GM12878 (cell line): ENCODE measurements around the gene MBD3L2. TPM values are rescaled to one million over a fixed set of nuclear protein-coding genes. Genes with fewer than 3 reads are reported as not detected.

Experiments used
- ATAC-seq: fragments of 200-7000 bp; cut with Tn5 transposase; 3 replicates; pipeline ENCODE4 v1.9.1; 2020; ENCODE audit warnings: mild to moderate bottlenecking, moderate library complexity
- BruUV-seq: library from RNA; stranded (reverse); fragments of 400-500 nt; replicated peaks from 2 replicates; lab custom pipeline; 2021; lab: Mats Ljungman, UMichigan
- CTCF ChIA-PET: fragments of 300-600 bp; sonication (Branson Sonifier 250); formaldehyde crosslinking; extraction: SDS; loops from one replicate; lab custom pipeline; 2021; ENCODE audit warnings: inconsistent platforms; lab: Yijun Ruan, JAX
- POLR2A ChIA-PET: fragments of 350-600 bp; formaldehyde crosslinking; extraction: SDS; loops from one replicate; lab custom pipeline; 2021; ENCODE audit warnings: inconsistent platforms; lab: Charles Lee
- RAD21 ChIA-PET: fragments of 300-600 bp; sonication (Branson Sonifier 250); formaldehyde crosslinking; loops from one replicate; lab custom pipeline; 2023; ENCODE audit warnings: antibody characterized with exemption; ENCODE audit not compliant: unreplicated experiment; lab: Charles Lee
- SMC1A ChIA-PET: fragments of 300-600 bp; sonication (Branson Sonifier 250); formaldehyde crosslinking; loops from one replicate; lab custom pipeline; 2023; ENCODE audit not compliant: unreplicated experiment, uncharacterized antibody; lab: Charles Lee
- DNase-seq: peaks from one replicate; pipeline ENCODE4 v3.0.0-alpha.2; 2011; ENCODE audit warnings: low read depth, low spot score
- FAIRE-seq: peaks from 3 replicates; lab custom pipeline; 2011; peaks lifted over from hg19 to GRCh38; lab: Jason Lieb, UNC
- H2AFZ ChIP-seq: 2 replicates; pipeline ENCODE4 v1.6.0; 2011; ENCODE audit warnings: low read depth, low read length, control low read depth; ENCODE audit not compliant: control insufficient read depth
- H3K27ac ChIP-seq: 2 replicates; pipeline ENCODE4 v1.5.1; 2011; ENCODE audit warnings: control low read depth; ENCODE audit not compliant: control insufficient read depth, insufficient read depth
- H3K27me3 ChIP-seq, 2 experiments: replicated peaks in 1 of 2; 2 replicates each; pipeline versions ENCODE4 v1.6.0 to v1.6.1; 2011; ENCODE audit warnings: low read length in 1 of 2; ENCODE audit not compliant: control insufficient read depth in 2 of 2, insufficient read depth in 2 of 2
- H3K36me3 ChIP-seq, 2 experiments: 2 replicates each; pipeline ENCODE4 v1.5.1; 2011; ENCODE audit warnings: low read length in 1 of 2; ENCODE audit not compliant: control insufficient read depth in 2 of 2, insufficient read depth in 2 of 2
- H3K4me1 ChIP-seq: 2 replicates; pipeline ENCODE4 v1.6.1; 2011; ENCODE audit warnings: mild to moderate bottlenecking, low read length, moderate library complexity, mixed read lengths; ENCODE audit not compliant: control insufficient read depth, insufficient read depth
- H3K4me2 ChIP-seq: 2 replicates; pipeline ENCODE4 v1.6.0; 2011; ENCODE audit warnings: control low read depth; ENCODE audit not compliant: control insufficient read depth, insufficient read depth
- H3K4me3 ChIP-seq: fragments of 200-600 bp; sonication (generic); 2 replicates; pipeline ENCODE4 v1.5.1; 2016
- H3K79me2 ChIP-seq: 2 replicates; pipeline ENCODE4 v1.6.0; 2011; ENCODE audit warnings: low read length; ENCODE audit not compliant: control insufficient read depth, insufficient read depth
- H3K9ac ChIP-seq: 2 replicates; pipeline ENCODE4 v1.8.0; 2011; ENCODE audit warnings: low read length, control low read depth, mixed read lengths; ENCODE audit not compliant: control insufficient read depth, insufficient read depth
- H3K9me3 ChIP-seq: replicated peaks from 3 replicates; pipeline ENCODE4 v1.5.1; 2011; ENCODE audit warnings: mild to moderate bottlenecking, low read length; ENCODE audit not compliant: control insufficient read depth, insufficient read depth
- H4K20me1 ChIP-seq: 2 replicates; pipeline ENCODE4 v1.6.0; 2011; ENCODE audit not compliant: control insufficient read depth, insufficient read depth
- BCLAF1 ChIP-seq: fragments of 450-650 bp; IDR thresholded peaks from 2 replicates; pipeline ENCODE4 v1.6.1; 2017; ENCODE audit warnings: antibody characterized with exemption, mild to moderate bottlenecking, moderate library complexity
- CBFB ChIP-seq: IDR thresholded peaks from 2 replicates; pipeline ENCODE4 v1.6.1; 2016; ENCODE audit warnings: antibody characterized with exemption, low read depth
- CHD1 ChIP-seq: IDR thresholded peaks from 2 replicates; pipeline ENCODE4 v1.6.1; 2012; ENCODE audit warnings: low read depth, low read length, improper control_type of control experiment
- ELK1 ChIP-seq: IDR thresholded peaks from 2 replicates; pipeline ENCODE4 v1.6.1; 2012; ENCODE audit warnings: low read depth, low read length, improper control_type of control experiment
- ESRRA ChIP-seq: IDR thresholded peaks from 2 replicates; pipeline ENCODE4 v1.6.1; 2012; ENCODE audit warnings: mild to moderate bottlenecking, low read length, improper control_type of control experiment
- NKRF ChIP-seq: fragments of 450-650 bp; conservative IDR thresholded peaks from 2 replicates; pipeline ENCODE4 v1.6.1; 2017; ENCODE audit warnings: mild to moderate bottlenecking, moderate library complexity
- SIN3A ChIP-seq: IDR thresholded peaks from 2 replicates; pipeline ENCODE4 v1.6.1; 2012; ENCODE audit warnings: low read depth, low read length, improper control_type of control experiment
- SMAD1 ChIP-seq: fragments of 450-650 bp; IDR thresholded peaks from 2 replicates; pipeline ENCODE4 v1.6.1; 2018; ENCODE audit warnings: mild to moderate bottlenecking, low read depth; ENCODE audit not compliant: partially characterized antibody
- TBL1XR1 ChIP-seq: IDR thresholded peaks from 2 replicates; pipeline ENCODE4 v1.6.1; 2012; ENCODE audit warnings: low read depth, low read length, improper control_type of control experiment
- ZNF217 ChIP-seq: fragments of 450-650 bp; IDR thresholded peaks from 2 replicates; pipeline ENCODE4 v1.6.1; 2017; ENCODE audit warnings: antibody characterized with exemption, mild to moderate bottlenecking
- ZNF384 ChIP-seq: IDR thresholded peaks from 2 replicates; pipeline ENCODE4 v1.6.1; 2012; ENCODE audit warnings: low read depth, mild to moderate bottlenecking, low read length, improper control_type of control experiment, borderline replicate concordance
- WGBS: methylation state at CpG from one replicate; pipeline ENCODE4 v1.1.6; 2016; ENCODE audit warnings: low lambda C conversion rate; ENCODE audit not compliant: insufficient replicate concordance, insufficient coverage; ENCODE audit errors: missing lambda C conversion rate; 5-methylcytosine and 5-hydroxymethylcytosine counted together
- in situ Hi-C: fragments of 300-500 bp; cut with MboI; formaldehyde crosslinking; loops from 9 replicates; pipeline ENCODE4 v1.14.3; 2018; ENCODE audit warnings: mixed read lengths
- intact Hi-C: fragments of 100-400 bp; cut with micrococcal nuclease; formaldehyde crosslinking; loops from one replicate; pipeline ENCODE4 v1.14.2; 2022; ENCODE audit not compliant: unreplicated experiment
- polyA plus RNA-seq, 11 experiments: library from polyadenylated mRNA; depleted of rRNA in 4 of 11; unstranded in 6 of 11; stranded (reverse) in 5 of 11; fragments of >200 nt; fragmentation: Nextera tagmentation in 4 of 11; fragmentation: Illumina TruSeq in 1 of 11; extraction: Ambion mirVana in 4 of 11; extraction: Trizol in 1 of 11; gene quantifications; 1 replicate in 1 of 11; 2 replicates in 10 of 11; pipeline versions ENCODE4 v1.2.1 to v1.2.3, GENCODE V29; 2011 to 2016; ENCODE audit warnings: inconsistent platforms in 2 of 11, missing spikeins in 2 of 11, low read depth in 1 of 11
- total RNA-seq, 4 experiments: library from RNA; depleted of rRNA in 3 of 4; stranded (reverse); fragments of >200 nt in 3 of 4; fragmentation: Illumina TruSeq in 1 of 4; extraction: Trizol in 1 of 4; gene quantifications; 2 replicates each; pipeline versions ENCODE4 v1.2.1 to v1.2.3, GENCODE V29; 2013 to 2021

Gene MBD3L2
- total and polyA plus RNA-seq, 10 of the 15 experiments (the other 5 are each of a cell fraction or from before 2014, with no cell fraction given) = not detected

GRCh38 chr19:6999933-7000332 lies 49.2 kb upstream of the MBD3L2 start (continued):
- TF ChIP-seq BCLAF1 = no peak
- TF ChIP-seq ZNF384 = no peak
- TF ChIP-seq CHD1 = no peak

GRCh38 chr19:7000333-7000732 lies 48.8 kb upstream of the MBD3L2 start:
- Histone ChIP-seq H3K9ac (no peak overlapping the region), H4K20me1 (no peaks in the 10 kb centered on the region)
- TF ChIP-seq TBL1XR1 (no peak), CBFB (no peak), NKRF (no peak), SIN3A (no peak), SMAD1 (no peak), ZNF217 (no peak), ELK1 (no peak), ESRRA (no peak)
- TF ChIP-seq, all 136 proteins: peak for 0
- H3K36me3 ChIP-seq = no peaks in the 10 kb centered on the region
- peaks cover 2% of the 10 kb centered on the region; the same call in 1 of the 3 replicates for H3K9me3 ChIP-seq
- in situ Hi-C loops (no loop called here), intact Hi-C loops (no loop called here)
- no peaks in the 10 kb centered on the region for H3K27me3 ChIP-seq
- CTCF ChIA-PET = no interaction called here
- no peak overlapping the region for H3K4me2 ChIP-seq
- H3K79me2 ChIP-seq = no peaks in the 10 kb centered on the region
- RAD21 ChIA-PET = interaction anchor here (2.0 kb wide), 1 partner anchor 69 kb away, joined by 14 read pairs; the partner anchor contains the start of gene ZNF557
- no peak for FAIRE-seq
- H3K4me1 ChIP-seq = no peaks in the 10 kb centered on the region
- no peak overlapping the region for H2AFZ ChIP-seq
- SMC1A ChIA-PET = interaction anchor here (0.6 to 1.6 kb wide), 7 partner anchors 9 to 99 kb away, joined by 3 to 6 read pairs (median 4); no protein-coding TSS in a partner anchor
- POLR2A ChIA-PET = interaction anchor here (0.6 to 1.0 kb wide), 3 partner anchors 52 to 439 kb away, joined by 3 to 5 read pairs (median 5); partner anchors contain the start of gene ZNF557
- BruUV-seq = no TSS peak
- H3K27ac ChIP-seq = no peak overlapping the region
- no peak for DNase-seq
- H3K4me3 ChIP-seq = no peak overlapping the region
- 33% methylated on average over 3 of the region's 3 CpGs for WGBS
- ATAC-seq = no peak
